Measurements from ENCODE around the gene OBSCN. TPM values are rescaled to one million over a fixed set of nuclear protein-coding genes. Genes with fewer than 3 reads are reported as not detected.

OBSCN gene
- total RNA-seq, 1 experiment from 2014 or later, result 29.1 TPM

- no peak overlapping the region for H3K4me3 ChIP-seq (ENCODE audit: low read length)
- TF ChIP-seq CTCF (conservative IDR thresholded peaks at IDR 0.05; ENCODE audit: low read depth, low read length) (no peak), EZH2 (IDR thresholded peaks at IDR 0.05; ENCODE audit: low read length, unreplicated experiment) (no peak), EZH2phosphoT487 (IDR thresholded peaks at IDR 0.05; ENCODE audit: borderline replicate concordance, low read length) (no peak)
- H3K36me3 ChIP-seq (ENCODE audit: low read depth, low read length), result no peaks in the 10 kb centered on the region
- POLR2A ChIA-PET (ENCODE audit: unreplicated experiment), result no interaction called here
- ATAC-seq (no peak), DNase-seq (no peak)
- H3F3A ChIP-seq (ENCODE audit: low read length, unreplicated experiment), result no peaks in the 10 kb centered on the region
- no peak overlapping the region for H3K27ac ChIP-seq (ENCODE audit: low read length)
- no peak overlapping the region for H2AFZ ChIP-seq (ENCODE audit: low read length)
- CTCF ChIA-PET, result no interaction called here
- no TSS peak for BruUV-seq (replicated peaks)
- H3K9ac ChIP-seq (ENCODE audit: low read length), result no peak overlapping the region
- H3K79me2 ChIP-seq (ENCODE audit: low read length), result no peaks in the 10 kb centered on the region
- no peaks in the 10 kb centered on the region for H3K9me2 ChIP-seq (replicated peaks; ENCODE audit: low read length)
- H3K9me3 ChIP-seq (ENCODE audit: low read length), result no peaks in the 10 kb centered on the region
- H4K20me1 ChIP-seq (ENCODE audit: low read length), result no peaks in the 10 kb centered on the region
- H3K4me1 ChIP-seq (ENCODE audit: insufficient read depth, low read length), result peaks cover 8% of the 10 kb centered on the region; the same call in 1 of the 2 replicates
- H3K27me3 ChIP-seq (ENCODE audit: low read length), result no peaks in the 10 kb centered on the region
- H3K4me2 ChIP-seq (ENCODE audit: low read length), result no peak overlapping the region
- intact Hi-C loops (cut with micrococcal nuclease), result no loop called here
These were observed 17.7 kb upstream of the OBSCN start for GRCh38 chr1:228190182-228190581.

GRCh38 chr1:228190778-228191177, 17.1 kb upstream of the OBSCN start:
- H3K9ac ChIP-seq (ENCODE audit: low read length), result no peak overlapping the region
- no peaks in the 10 kb centered on the region for H3K9me2 ChIP-seq (replicated peaks; ENCODE audit: low read length)
- no peak overlapping the region for H3K4me3 ChIP-seq (ENCODE audit: low read length)
- H3K4me1 ChIP-seq (ENCODE audit: insufficient read depth, low read length), result peaks cover 8% of the 10 kb centered on the region; the same call in 1 of the 2 replicates
- ATAC-seq (no peak), DNase-seq (no peak)
- ChIA-PET CTCF (no interaction called here), POLR2A (ENCODE audit: unreplicated experiment) (no interaction called here)
- intact Hi-C loops (cut with micrococcal nuclease), result loop anchor here (1.0 kb wide), 2 partner anchors 59 to 191 kb away; no protein-coding TSS in a partner anchor
- H2AFZ ChIP-seq (ENCODE audit: low read length), result no peak overlapping the region
- TF ChIP-seq EZH2phosphoT487 (IDR thresholded peaks at IDR 0.05; ENCODE audit: borderline replicate concordance, low read length), result no peak
- TF ChIP-seq CTCF (conservative IDR thresholded peaks at IDR 0.05; ENCODE audit: low read depth, low read length), result no peak
- no peak for TF ChIP-seq EZH2 (IDR thresholded peaks at IDR 0.05; ENCODE audit: low read length, unreplicated experiment)
- no peaks in the 10 kb centered on the region for H3K9me3 ChIP-seq (ENCODE audit: low read length)
- no peaks in the 10 kb centered on the region for H3K79me2 ChIP-seq (ENCODE audit: low read length)
- no peak overlapping the region for H3K4me2 ChIP-seq (ENCODE audit: low read length)
- H3F3A ChIP-seq (ENCODE audit: low read length, unreplicated experiment), result no peaks in the 10 kb centered on the region
- H3K36me3 ChIP-seq (ENCODE audit: low read depth, low read length), result no peaks in the 10 kb centered on the region
- H4K20me1 ChIP-seq (ENCODE audit: low read length), result no peaks in the 10 kb centered on the region
- H3K27ac ChIP-seq (ENCODE audit: low read length), result no peak overlapping the region
- no TSS peak for BruUV-seq (replicated peaks)
- H3K27me3 ChIP-seq (ENCODE audit: low read length), result no peaks in the 10 kb centered on the region

- H3K27ac ChIP-seq (ENCODE audit: low read length), result no peak overlapping the region
- H3K36me3 ChIP-seq (ENCODE audit: low read depth, low read length), result no peaks in the 10 kb centered on the region; the same call in 1 of the 2 replicates
- H3K9me3 ChIP-seq (ENCODE audit: low read length), result peaks cover 9% of the 10 kb centered on the region; the same call in 1 of the 2 replicates
- H4K20me1 ChIP-seq (ENCODE audit: low read length), result no peaks in the 10 kb centered on the region
- H3K9me2 ChIP-seq (replicated peaks; ENCODE audit: low read length), result no peaks in the 10 kb centered on the region
- ChIA-PET CTCF (no interaction called here), POLR2A (ENCODE audit: unreplicated experiment) (no interaction called here)
- no peaks in the 10 kb centered on the region for H3K79me2 ChIP-seq (ENCODE audit: low read length)
- no TSS peak for BruUV-seq (replicated peaks)
- no peak overlapping the region for H2AFZ ChIP-seq (ENCODE audit: low read length)
- no peak for ATAC-seq
- TF ChIP-seq CTCF (conservative IDR thresholded peaks at IDR 0.05; ENCODE audit: low read depth, low read length), result no peak
- TF ChIP-seq EZH2 (IDR thresholded peaks at IDR 0.05; ENCODE audit: low read length, unreplicated experiment), result no peak
- TF ChIP-seq EZH2phosphoT487 (IDR thresholded peaks at IDR 0.05; ENCODE audit: borderline replicate concordance, low read length), result no peak
- no peak overlapping the region for H3K4me2 ChIP-seq (ENCODE audit: low read length)
- H3K4me1 ChIP-seq (ENCODE audit: insufficient read depth, low read length), result peaks cover 8% of the 10 kb centered on the region; the same call in 1 of the 2 replicates
- intact Hi-C loops (cut with micrococcal nuclease), result no loop called here
- no peak overlapping the region for H3K9ac ChIP-seq (ENCODE audit: low read length)
- H3K27me3 ChIP-seq (ENCODE audit: low read length), result no peaks in the 10 kb centered on the region
- DNase-seq, result no peak
- no peaks in the 10 kb centered on the region for H3F3A ChIP-seq (ENCODE audit: low read length, unreplicated experiment)
- H3K4me3 ChIP-seq (ENCODE audit: low read length), result no peak overlapping the region
These were observed 13.4 kb upstream of the OBSCN start for GRCh38 chr1:228194436-228194835.

Measured in PC-3 (cell line).